Thoracic aorta (tissue), 2 donors: ENCODE measurements around the gene PRDX2. TPM values are rescaled to one million over a fixed set of nuclear protein-coding genes. Genes with fewer than 3 reads are reported as not detected.
A peak's percentile ranks its signal among the peaks of the same experiment; 100 is the strongest.

Experiments
- ATAC-seq: fragments of 150-250 bp; one replicate; pipeline ENCODE4 v1.8.0; 2017; ENCODE audit warnings: low read depth; ENCODE audit not compliant: insufficient number of reproducible peaks, low FRiP score
- DNase-seq: peaks from one replicate; pipeline ENCODE4 v3.0.0-alpha.2; 2020; ENCODE audit warnings: low spot score
- H3K27ac ChIP-seq, 2 donors: fragments of 200-600 bp; sonication (generic); 1 replicate in 1 of 2; 2 replicates in 1 of 2; pipeline ENCODE4 v1.5.1; 2016; ENCODE audit warnings: mild to moderate bottlenecking in 2 of 2, moderate library complexity in 2 of 2
- H3K27me3 ChIP-seq: fragments of 200-600 bp; sonication (generic); replicated peaks from 2 replicates; pipeline ENCODE4 v1.6.0; 2016; ENCODE audit warnings: mild to moderate bottlenecking; ENCODE audit not compliant: insufficient read depth
- H3K36me3 ChIP-seq: fragments of 200-600 bp; sonication (generic); one replicate; pipeline ENCODE4 v1.5.1; 2016
- H3K4me1 ChIP-seq, 2 donors: fragments of 200-600 bp; sonication (generic); 1 replicate in 1 of 2; 2 replicates in 1 of 2; pipeline versions ENCODE4 v1.5.1 to v1.6.0; 2016; ENCODE audit warnings: low read depth in 2 of 2, mild to moderate bottlenecking in 1 of 2; ENCODE audit not compliant: control insufficient read depth in 1 of 2
- H3K4me3 ChIP-seq: fragments of 200-600 bp; sonication (generic); 2 replicates; pipeline ENCODE4 v1.5.1; 2016; ENCODE audit warnings: mild to moderate bottlenecking
- H3K9me3 ChIP-seq: fragments of 200-600 bp; sonication (generic); 2 replicates; pipeline ENCODE4 v1.5.1; 2016
- total RNA-seq, 2 donors: library from RNA; depleted of rRNA; stranded (reverse); fragments of >200 nt; gene quantifications; one replicate each; pipeline versions ENCODE4 v1.1.0 to v1.2.3, GENCODE V29; 2016
- TF ChIP-seq, protein P1 (sequence below): fragments of 200-600 bp; sonication (generic); IDR thresholded peaks from one replicate; pipeline ENCODE4 v1.5.1; 2019; ENCODE audit warnings: antibody characterized with exemption

PRDX2 gene
- total RNA-seq, 2 donors from 2014 or later: 107 to 235 TPM

DNA sequence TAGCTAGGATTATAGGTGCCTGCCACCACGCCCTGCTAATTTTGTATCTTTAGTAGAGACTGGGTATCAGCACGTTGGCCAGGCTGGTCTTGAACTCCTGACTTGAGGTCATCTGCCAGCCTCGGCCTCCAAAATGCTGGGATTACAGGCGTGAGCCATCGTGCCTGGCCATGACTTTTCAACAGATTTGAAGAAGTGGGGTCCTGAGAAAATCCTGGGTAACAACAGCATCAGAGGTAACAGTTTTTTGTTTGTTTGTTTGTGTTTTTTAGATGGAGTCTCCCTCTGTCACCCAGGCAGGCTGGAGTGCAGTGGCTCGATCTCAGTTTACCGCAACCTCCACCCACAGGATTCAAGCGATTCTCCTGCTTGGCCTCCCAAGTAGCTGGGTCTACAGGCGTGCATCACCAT, 6.6 kb downstream of the PRDX2 start:
- Histone ChIP-seq H3K27me3 (no peaks in the 10 kb centered on the region), H3K4me3 (no peak overlapping the region), H3K9me3 (no peaks in the 10 kb centered on the region), H3K4me1 (peaks cover 0 to 24% of the 10 kb centered on the region in 2 donors), H3K27ac (peak overlapping the region; percentile 99 to 100), H3K36me3 (no peaks in the 10 kb centered on the region)
- DNase-seq (no peak), ATAC-seq (no peak)
- TF ChIP-seq, protein P1, sequence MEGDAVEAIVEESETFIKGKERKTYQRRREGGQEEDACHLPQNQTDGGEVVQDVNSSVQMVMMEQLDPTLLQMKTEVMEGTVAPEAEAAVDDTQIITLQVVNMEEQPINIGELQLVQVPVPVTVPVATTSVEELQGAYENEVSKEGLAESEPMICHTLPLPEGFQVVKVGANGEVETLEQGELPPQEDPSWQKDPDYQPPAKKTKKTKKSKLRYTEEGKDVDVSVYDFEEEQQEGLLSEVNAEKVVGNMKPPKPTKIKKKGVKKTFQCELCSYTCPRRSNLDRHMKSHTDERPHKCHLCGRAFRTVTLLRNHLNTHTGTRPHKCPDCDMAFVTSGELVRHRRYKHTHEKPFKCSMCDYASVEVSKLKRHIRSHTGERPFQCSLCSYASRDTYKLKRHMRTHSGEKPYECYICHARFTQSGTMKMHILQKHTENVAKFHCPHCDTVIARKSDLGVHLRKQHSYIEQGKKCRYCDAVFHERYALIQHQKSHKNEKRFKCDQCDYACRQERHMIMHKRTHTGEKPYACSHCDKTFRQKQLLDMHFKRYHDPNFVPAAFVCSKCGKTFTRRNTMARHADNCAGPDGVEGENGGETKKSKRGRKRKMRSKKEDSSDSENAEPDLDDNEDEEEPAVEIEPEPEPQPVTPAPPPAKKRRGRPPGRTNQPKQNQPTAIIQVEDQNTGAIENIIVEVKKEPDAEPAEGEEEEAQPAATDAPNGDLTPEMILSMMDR: no peak

DNA sequence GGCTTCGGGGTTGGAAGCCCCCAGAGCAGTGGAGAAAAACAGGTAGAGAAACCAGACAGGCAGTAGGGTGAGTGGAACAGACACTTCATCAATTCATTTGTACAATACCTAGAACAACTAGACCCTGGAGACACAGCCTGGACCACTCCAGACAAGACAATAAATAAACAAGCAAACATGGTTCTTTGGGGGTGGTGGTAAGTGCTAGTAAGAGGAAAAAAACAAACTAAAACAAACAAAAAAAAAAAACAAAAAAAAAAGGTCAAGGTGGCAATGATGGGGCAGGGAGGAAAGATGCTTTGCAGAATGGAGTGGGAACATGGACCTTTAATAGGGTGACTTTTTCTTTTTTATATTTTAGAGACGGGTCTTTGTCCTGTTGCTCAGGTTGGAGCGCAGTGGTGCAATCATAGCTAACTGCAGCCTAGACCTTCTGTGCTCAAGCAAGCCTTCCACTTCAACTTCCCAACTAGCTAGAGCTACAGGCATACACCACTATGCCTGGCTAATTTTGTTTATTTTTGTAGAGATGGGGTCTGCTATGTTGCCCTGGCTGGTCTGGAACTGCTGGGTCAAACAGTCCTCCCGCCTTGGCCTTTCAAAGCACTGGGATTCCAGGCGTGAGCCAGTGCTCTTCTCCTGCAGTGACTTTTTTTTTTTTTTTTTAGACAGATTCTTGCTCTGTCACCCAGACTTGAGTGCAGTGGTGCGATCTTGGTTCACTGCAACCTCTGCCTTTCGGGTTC, 7.2 kb downstream of the PRDX2 start:
- Histone ChIP-seq H3K9me3 (no peaks in the 10 kb centered on the region), H3K27me3 (no peaks in the 10 kb centered on the region), H3K27ac (peak overlapping the region; percentile 99 to 100), H3K36me3 (no peaks in the 10 kb centered on the region), H3K4me1 (peaks cover 0 to 22% of the 10 kb centered on the region in 2 donors), H3K4me3 (peak overlapping the region; percentile 91)
- DNase-seq: no peak
- ATAC-seq: no peak
- TF ChIP-seq, protein P1: no peak

- DNase-seq (no peak), ATAC-seq (peak; percentile 6)
- H3K9me3 ChIP-seq: no peaks in the 10 kb centered on the region
- peaks cover 6 to 31% of the 10 kb centered on the region in 2 donors for H3K4me1 ChIP-seq
- no peaks in the 10 kb centered on the region for H3K27me3 ChIP-seq
- H3K4me3 ChIP-seq: peak overlapping the region; percentile 91
- H3K27ac ChIP-seq: peak overlapping the region; percentile 99 to 100
- no peaks in the 10 kb centered on the region for H3K36me3 ChIP-seq
- TF ChIP-seq, protein P1: peak; percentile 25
Measured at GRCh38 chr19:12793290-12794195, 8.1 kb downstream of the PRDX2 start.

DNA sequence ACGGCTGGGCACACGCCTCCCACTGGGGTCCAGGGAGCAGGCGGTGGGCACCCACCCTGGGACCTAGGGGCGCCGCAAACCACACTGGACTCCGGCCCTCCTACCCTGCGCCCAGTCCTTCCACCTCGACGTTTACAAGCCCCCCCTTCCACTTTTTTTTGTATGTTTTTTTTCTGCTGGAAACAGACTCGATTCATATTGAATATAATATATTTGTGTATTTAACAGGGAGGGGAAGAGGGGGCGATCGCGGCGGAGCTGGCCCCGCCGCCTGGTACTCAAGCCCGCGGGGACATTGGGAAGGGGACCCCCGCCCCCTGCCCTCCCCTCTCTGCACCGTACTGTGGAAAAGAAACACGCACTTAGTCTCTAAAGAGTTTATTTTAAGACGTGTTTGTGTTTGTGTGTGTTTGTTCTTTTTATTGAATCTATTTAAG, 8.7 kb downstream of the PRDX2 start:
- H3K4me1 ChIP-seq: peaks cover 13 to 37% of the 10 kb centered on the region in 2 donors
- DNase-seq (no peak), ATAC-seq (no peak)
- H3K27me3 ChIP-seq: no peaks in the 10 kb centered on the region
- TF ChIP-seq, protein P1: no peak
- H3K36me3 ChIP-seq: no peaks in the 10 kb centered on the region
- no peaks in the 10 kb centered on the region for H3K9me3 ChIP-seq
- peak overlapping the region; percentile 99 to 100 for H3K27ac ChIP-seq
- H3K4me3 ChIP-seq: peak overlapping the region; percentile 91
